Stimulated activated CD8-positive, alpha-beta memory T cell treated with anti-CD3 and anti-CD28 coated beads, Interleukin-15, amount 100 ng/mL, for 24 hours (primary cell): ENCODE results near the gene OAF.

ENCODE experiments used
- DNase-seq: peaks from one replicate; pipeline ENCODE4 v3.0.0-alpha.2; 2020; ENCODE audit warnings: low read depth

The OAF gene

GRCh38 chr11:120223793-120224192, 13.0 kb downstream of the OAF start:
- no peak for DNase-seq

GRCh38 chr11:120224361-120224760, 13.5 kb downstream of the OAF start:
- no peak for DNase-seq

- no peak for DNase-seq
Measured at GRCh38 chr11:120224972-120225909, 14.4 kb downstream of the OAF start.

- DNase-seq, result no peak
Measured at GRCh38 chr11:120226242-120226641, 15.4 kb downstream of the OAF start.

- no peak for DNase-seq
Measured at GRCh38 chr11:120226714-120227113, 15.9 kb downstream of the OAF start.

- no peak for DNase-seq
Measured at GRCh38 chr11:120227228-120227852, 16.5 kb downstream of the OAF start.

- no peak for DNase-seq
Measured at GRCh38 chr11:120228794-120229384, 18.1 kb downstream of the OAF start.

- no peak for DNase-seq
Measured at GRCh38 chr11:120229451-120230424, 18.9 kb downstream of the OAF start.

GRCh38 chr11:120230433-120231071, 19.7 kb downstream of the OAF start:
- no peak for DNase-seq

GRCh38 chr11:120231963-120232362, 21.1 kb downstream of the OAF start:
- no peak for DNase-seq

GRCh38 chr11:120233207-120233803, 22.5 kb downstream of the OAF start:
- no peak for DNase-seq

GRCh38 chr11:120235024-120235628, 24.3 kb downstream of the OAF start:
- peak; percentile 42 for DNase-seq

- DNase-seq, result no peak
Measured at GRCh38 chr11:120236169-120237107, 25.6 kb downstream of the OAF start.

- no peak for DNase-seq
Measured at GRCh38 chr11:120238968-120239620, 28.3 kb downstream of the OAF start.

GRCh38 chr11:120239713-120240640, 29.1 kb downstream of the OAF start, which contains the start of gene POU2F3:
TSS of gene POU2F3 (plus strand) at chr11:120240140. CDS start at chr11:120240344, 204 bp downstream.
- DNase-seq, result no peak

- DNase-seq, result no peak
Measured at GRCh38 chr11:120240866-120241265, 30.0 kb downstream of the OAF start.

GRCh38 chr11:120241277-120241676, 30.4 kb downstream of the OAF start:
- no peak for DNase-seq
